ENCODE measurements around the gene PRDM5.

- TF ChIP-seq CTCF (IDR thresholded peaks at IDR 0.05) = no peak
- TF ChIP-seq POLR2A (IDR thresholded peaks at IDR 0.05) = no peak
Measured at GRCh38 chr4:120915336-120915735, 7.2 kb downstream of the PRDM5 start.
